Measurements from ENCODE around the gene ITPRIPL1.

The ITPRIPL1 gene

DNA sequence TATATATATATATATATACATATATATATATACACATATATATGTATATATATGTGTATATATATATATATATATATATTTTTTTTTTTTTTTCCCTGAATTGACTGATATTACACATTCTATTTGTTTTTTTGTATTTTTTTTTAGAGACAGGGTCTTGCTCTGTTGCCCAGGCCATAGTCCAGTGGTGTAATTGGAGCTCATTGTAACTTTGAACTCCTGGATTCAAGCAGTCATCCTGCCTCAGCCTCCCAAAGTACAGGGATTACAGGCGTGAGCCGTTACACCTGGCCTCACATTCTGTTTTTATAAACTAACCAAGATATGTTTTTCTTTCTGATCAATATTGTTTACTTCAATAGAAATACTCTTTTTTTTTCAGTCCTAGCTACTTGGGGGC is 36.6 kb downstream of the ITPRIPL1 start:
- DNase-seq = no peak

DNA sequence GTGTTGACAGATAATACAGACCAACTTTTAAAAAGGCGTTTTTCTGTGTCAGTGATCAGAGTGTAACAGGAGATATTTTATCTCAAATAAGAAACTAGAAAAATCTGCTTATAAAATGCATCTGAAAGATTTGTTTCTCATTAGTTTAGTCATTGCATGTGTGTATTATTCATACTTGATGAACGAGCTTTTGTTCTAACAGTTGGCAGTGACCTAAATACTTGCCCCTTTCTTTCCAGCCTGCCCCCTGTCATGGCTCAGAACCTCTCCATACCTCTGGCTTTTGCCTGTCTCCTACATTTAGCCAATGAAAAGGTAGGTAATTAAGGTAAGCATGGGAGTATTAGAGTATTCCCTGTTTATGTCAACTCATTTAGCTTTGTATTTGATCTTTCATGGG is 44.1 kb downstream of the ITPRIPL1 start:
- DNase-seq = no peak

DNA sequence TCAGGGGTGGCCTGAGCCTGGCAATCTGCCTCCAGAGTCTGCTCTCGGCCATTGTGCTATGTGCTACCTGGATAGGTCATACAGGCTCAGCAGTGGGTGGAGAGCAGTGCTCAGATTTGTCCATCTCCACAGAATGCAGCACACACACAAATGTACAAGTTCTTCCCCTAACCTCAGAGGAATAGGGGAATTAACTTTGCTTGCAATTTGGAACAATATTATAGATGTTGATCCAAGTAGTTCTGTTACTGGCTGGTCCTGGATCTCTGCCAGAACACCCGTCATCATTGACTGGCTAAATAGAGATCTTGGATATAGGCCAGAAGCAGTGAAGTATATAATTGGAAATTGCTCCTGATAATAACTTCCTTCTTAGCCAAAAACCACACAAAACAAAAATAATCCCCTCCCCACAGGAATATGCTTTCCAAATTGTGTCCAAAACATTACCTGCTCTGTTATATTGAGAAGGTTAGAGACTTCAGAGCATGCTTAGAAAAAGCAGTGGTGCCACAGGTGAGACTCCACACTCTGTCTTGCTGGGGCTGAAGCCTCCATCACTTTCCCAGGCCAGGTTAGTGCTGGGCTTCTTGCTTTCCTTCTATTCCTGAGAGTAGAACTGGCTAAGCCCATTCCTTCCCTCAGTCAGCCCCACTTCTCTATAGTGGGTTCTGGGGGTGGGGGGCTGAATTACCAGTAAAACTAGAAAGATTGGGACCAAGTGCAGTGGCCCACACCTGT is 49.3 kb downstream of the ITPRIPL1 start:
- no peak for DNase-seq
